GM19025 (cell line): Measurements from ENCODE around the gene RHOG.

Experiments
- ATAC-seq: cut with Tn5 transposase; IDR thresholded peaks from one replicate; pipeline ENCODE4 v1.9.1; 2021; ENCODE audit warnings: mild to moderate bottlenecking, low read depth, moderate library complexity; ENCODE audit not compliant: unreplicated experiment

RHOG gene

GRCh38 chr11:3835751-3836150 lies 5.0 kb downstream of the RHOG start:
- no peak for ATAC-seq

GRCh38 chr11:3834664-3835461 lies 5.9 kb downstream of the RHOG start:
- no peak for ATAC-seq

GRCh38 chr11:3834349-3834663 lies 6.5 kb downstream of the RHOG start:
- no peak for ATAC-seq

GRCh38 chr11:3833449-3833848 lies 7.3 kb downstream of the RHOG start:
- no peak for ATAC-seq

- ATAC-seq: no peak
Observed at GRCh38 chr11:3832816-3833215, 7.9 kb downstream of the RHOG start.

- ATAC-seq: no peak
Observed at GRCh38 chr11:3831378-3832239, 9.2 kb downstream of the RHOG start.

- ATAC-seq: no peak
Observed at GRCh38 chr11:3830730-3831129, 10.0 kb downstream of the RHOG start.

- no peak for ATAC-seq
Observed at GRCh38 chr11:3830088-3830487, 10.7 kb downstream of the RHOG start.

- no peak for ATAC-seq
Observed at GRCh38 chr11:3827434-3828186, 13.1 kb downstream of the RHOG start.

- no peak for ATAC-seq
Observed at GRCh38 chr11:3826721-3827120, 14.0 kb downstream of the RHOG start.

GRCh38 chr11:3825473-3826154 lies 15.1 kb downstream of the RHOG start:
- no peak for ATAC-seq

- no peak for ATAC-seq
Observed at GRCh38 chr11:3824714-3825472, 15.9 kb downstream of the RHOG start.

- ATAC-seq: no peak
Observed at GRCh38 chr11:3823762-3824506, 16.8 kb downstream of the RHOG start.

- ATAC-seq: no peak
Observed at GRCh38 chr11:3823303-3823702, 17.5 kb downstream of the RHOG start.

- ATAC-seq: no peak
Observed at GRCh38 chr11:3822312-3822711, 18.4 kb downstream of the RHOG start.

- no peak for ATAC-seq
Observed at GRCh38 chr11:3820971-3821370, 19.8 kb downstream of the RHOG start.

- no peak for ATAC-seq
Observed at GRCh38 chr11:3817181-3817800, 23.5 kb downstream of the RHOG start.

GRCh38 chr11:3816673-3817072 lies 24.1 kb downstream of the RHOG start:
- no peak for ATAC-seq

- ATAC-seq: no peak
Observed at GRCh38 chr11:3815845-3816244, 24.9 kb downstream of the RHOG start.
